HG03066 (cell line): ENCODE measurements around the gene NCAPD3.
"Not testable (repeated sequence)": the region's sequence is repeated elsewhere in the genome, so short reads cannot be mapped to it uniquely, and the experiment has no call there.

Source experiments
- ATAC-seq: cut with Tn5 transposase; IDR thresholded peaks from one replicate; pipeline ENCODE4 v1.9.1; 2021; ENCODE audit warnings: low read depth; ENCODE audit not compliant: unreplicated experiment

Gene NCAPD3

DNA sequence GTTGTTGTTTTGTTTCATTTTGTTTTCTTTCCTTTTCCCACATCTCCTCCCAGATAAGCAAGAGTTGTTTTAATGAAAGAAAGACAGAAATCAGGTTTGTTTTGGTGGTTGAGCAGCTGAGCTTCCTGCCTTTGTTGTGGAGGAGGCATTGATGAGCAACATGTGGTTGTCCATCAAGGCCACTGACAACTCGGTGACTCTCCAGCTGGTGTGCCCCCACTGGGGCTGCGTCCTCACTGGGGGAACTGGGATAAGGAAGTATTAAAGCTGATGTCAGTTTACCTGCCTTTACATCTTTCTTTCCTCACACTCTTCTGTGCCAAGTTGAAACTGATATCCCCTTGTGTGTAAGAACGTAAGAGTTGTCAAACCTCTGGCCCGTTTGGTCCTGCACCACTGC, 6.6 kb upstream of the NCAPD3 start:
- no peak for ATAC-seq

DNA sequence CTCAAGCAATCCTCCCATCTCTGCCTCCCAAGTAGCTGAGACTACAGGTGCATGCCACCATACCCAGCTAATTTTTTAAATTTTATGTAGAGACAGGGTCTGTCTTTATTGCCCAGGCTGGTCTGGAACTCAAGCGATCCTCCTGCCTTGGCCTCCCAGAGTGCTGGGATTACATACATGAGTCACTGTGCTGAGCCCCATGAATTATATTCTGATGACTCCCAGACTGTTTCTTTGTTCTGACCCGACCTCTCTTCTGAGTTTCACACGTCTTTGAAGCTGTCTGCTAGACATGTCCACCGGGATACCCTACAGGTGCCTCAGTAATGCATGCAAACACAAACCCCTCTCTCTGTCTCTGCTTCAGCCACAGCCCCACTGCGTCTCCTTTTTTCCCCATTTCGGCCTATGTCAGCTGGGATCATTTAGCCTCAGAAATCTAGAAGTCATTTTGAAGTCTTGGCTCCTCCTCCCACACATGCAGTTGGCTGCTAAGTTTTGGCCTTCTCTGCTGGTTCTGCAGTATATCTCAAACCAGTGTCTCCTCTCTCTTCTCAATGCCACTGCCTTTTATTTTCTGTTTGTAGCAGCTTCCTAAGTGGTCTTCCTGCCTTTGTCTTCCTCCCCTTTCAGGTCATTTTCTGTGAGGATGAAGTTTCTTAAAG, 5.5 kb upstream of the NCAPD3 start:
- no peak for ATAC-seq

DNA sequence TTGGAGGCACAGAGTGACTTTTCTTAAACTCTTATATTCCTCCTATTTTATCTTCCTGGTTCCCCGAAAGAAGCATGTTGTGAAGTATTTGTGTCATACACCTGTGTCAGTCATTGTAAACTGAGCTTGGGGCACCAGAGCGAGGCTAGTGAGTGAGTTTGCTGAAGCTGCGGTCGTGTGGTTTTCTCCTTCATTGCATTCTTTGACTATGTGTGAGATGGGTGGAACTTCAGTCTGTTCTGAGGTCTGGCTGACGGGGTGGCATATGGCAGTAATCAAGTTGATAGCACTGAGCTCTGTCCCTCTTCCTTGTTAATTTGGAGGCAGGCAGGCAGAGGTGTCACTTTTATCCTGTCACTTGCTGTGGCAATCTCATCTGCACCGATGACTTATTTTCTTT, 4.9 kb upstream of the NCAPD3 start:
- peak; percentile 54 for ATAC-seq

DNA sequence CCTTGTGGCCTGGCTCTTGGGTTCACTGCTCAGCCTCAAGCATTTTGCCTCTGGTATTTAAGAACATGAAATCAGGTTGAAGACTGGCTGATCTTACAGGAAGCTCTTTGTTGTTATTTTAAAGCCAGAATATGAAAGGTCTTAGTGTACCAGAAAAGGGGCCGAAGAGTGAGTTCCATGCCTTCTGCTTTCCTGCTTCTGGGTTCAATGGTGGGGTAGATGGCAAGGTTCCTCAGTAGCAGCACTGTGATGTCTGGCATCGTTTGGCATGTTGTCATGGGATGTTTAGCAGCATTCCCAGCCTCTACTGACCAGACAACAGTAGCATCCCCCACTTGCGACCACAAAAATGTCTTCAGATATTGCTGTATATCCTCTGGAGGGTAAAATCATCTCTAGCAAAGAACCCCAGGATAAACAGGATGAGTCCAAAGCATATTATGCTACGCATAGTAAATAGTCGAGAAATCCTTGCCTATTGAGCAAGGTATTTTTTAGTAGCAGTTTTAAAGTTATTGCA, 3.1 kb upstream of the NCAPD3 start:
- ATAC-seq = no peak

- ATAC-seq = peak; percentile 7
These were observed 1.2 kb upstream of the NCAPD3 start for GRCh38 chr11:134224710-134225664.

DNA sequence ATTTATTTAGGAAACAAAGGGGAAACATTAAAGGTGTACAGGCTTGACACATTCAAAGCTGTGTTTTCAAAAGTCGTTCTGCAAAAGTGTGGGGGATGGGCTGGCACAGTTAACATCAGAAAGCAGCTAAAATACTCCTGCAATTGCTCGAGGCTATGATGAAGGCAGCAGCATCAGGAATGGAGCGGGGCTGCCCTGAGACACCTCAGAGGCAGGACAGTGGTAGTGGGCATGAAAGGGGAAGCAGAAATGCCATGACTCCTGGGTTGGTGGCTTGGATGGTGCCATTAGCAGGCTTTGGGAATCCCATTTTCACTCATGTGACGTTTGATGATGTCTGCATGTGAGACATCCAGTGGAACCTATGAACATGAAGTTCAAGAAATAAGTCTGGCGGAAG, 646 bp downstream of the NCAPD3 start:
- no peak for ATAC-seq

- ATAC-seq = no peak
These were observed 7.0 kb downstream of the NCAPD3 start for GRCh38 chr11:134216816-134217215.

GRCh38 chr11:134215836-134216235, 7.9 kb downstream of the NCAPD3 start:
- ATAC-seq = no peak

- ATAC-seq = no peak
These were observed 16.1 kb downstream of the NCAPD3 start for GRCh38 chr11:134207538-134208239.

GRCh38 chr11:134206185-134206584, 17.6 kb downstream of the NCAPD3 start:
- ATAC-seq = no peak

DNA sequence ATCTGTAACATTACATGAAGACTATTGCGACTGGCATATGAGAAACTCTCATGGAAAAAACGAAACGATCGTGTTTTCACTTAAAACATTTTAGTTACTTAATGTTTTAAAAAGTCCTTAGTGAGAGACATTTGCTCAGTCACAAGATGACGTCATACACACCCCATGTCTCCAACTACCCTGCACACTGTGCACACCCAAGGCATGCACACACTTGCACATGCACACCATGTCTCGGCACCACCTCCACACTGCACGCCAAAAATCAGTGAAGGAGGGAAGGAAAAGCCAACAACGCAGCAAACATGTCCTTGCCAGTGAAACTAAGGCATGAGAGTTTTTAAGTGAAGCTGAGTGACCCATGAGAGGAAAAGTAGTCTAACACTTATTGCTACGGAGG, 18.0 kb downstream of the NCAPD3 start:
- no peak for ATAC-seq

DNA sequence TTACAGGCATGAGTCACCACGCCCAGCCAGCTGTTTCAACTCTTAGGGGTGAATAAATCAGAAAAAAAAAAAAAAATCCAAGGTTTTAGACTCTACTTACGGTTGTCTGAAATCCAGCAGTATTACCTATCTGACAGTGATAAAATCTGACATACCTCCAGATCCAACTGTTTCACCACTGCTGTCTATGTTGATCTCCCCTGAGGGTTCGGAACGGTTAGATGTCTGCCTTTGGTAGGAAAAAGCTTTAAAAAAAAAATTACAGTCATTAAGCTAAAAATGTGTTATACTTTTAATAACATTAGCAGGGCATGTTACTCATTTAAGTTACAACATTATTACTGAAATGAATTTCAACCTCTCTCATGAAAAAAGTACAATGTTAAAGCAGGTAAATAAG, 21.1 kb downstream of the NCAPD3 start:
- no peak for ATAC-seq

DNA sequence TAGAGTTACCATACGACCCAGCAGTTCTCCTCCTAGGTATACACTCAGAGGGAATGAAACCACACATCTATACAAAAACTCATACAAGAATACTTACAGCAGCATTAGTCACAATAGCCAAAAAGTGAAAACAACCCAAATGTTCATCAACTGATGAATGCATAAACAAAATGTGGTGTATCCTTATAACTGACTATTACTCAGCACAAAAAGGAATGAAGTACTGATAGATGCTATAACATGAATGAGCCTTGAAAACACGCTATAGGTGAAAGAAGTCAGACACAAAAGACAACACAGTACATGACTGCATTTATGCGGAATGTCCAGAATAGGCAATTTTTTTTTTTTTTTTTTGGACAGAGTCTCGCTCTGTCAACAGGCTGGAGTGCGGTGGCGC, 23.1 kb downstream of the NCAPD3 start:
- ATAC-seq = no peak

- ATAC-seq = no peak
These were observed 24.2 kb downstream of the NCAPD3 start for GRCh38 chr11:134199531-134199930.

DNA sequence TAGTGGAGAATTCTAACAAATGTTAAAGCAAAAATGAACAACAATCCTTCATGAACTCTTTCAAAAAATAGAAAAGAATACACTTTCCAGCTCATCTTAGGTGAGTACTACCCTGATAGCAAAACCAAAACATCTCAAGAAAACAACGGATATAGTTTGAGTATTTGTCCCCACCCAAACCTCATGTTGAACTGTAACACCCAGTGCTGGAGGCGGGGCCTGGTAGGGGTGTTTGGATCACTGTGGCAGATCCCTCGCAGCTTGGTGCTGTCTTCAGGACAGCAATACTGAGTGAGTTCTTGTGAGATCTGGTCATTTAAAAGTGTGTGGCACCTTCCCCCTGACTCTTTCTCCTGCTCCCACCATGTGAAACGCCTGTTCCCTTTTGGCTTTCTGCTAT, 27.0 kb downstream of the NCAPD3 start:
- no peak for ATAC-seq

DNA sequence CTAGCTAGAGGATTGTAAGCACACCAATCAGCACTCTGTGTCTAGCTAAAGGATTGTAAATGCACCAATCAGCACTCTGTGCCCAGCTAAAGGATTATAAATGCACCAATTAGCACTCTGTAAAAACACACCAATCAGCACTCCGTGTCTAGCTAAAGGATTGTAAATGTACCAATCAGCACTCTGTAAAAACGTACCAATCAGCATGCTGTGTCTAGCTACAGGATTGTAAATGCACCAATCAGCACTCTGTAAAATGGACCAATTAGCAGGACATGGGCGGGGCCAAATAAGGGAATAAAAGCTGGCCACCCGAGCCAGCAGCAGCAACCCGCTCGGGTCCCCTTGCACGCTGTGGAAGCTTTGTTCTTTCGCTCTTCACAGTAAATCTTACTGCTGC, 35.7 kb downstream of the NCAPD3 start:
- not testable (repeated sequence) for ATAC-seq

GRCh38 chr11:134181707-134182106, 42.1 kb downstream of the NCAPD3 start:
- ATAC-seq = no peak

- no peak for ATAC-seq
These were observed 45.6 kb downstream of the NCAPD3 start for GRCh38 chr11:134178032-134178674.

DNA sequence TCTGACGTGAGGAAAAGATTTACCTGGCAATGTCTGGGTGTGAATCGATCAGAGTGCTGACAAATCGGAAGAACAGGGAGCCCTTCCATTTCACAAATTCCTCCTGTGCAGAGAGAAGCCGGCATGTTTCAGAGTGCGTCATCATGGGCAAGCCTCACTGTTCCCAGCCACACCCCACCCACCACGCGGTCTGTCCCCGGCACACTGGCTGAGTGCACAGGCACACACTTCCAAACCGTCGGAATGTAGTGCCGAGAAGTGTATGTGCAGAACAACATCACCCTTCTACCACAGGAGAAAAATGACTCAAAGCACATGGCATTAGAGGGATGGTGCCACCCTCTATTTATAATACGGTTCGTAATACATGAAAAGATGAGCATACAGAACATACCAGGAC, 47.5 kb downstream of the NCAPD3 start:
- no peak for ATAC-seq

GRCh38 chr11:134173296-134173695, 50.5 kb downstream of the NCAPD3 start:
- ATAC-seq = no peak

DNA sequence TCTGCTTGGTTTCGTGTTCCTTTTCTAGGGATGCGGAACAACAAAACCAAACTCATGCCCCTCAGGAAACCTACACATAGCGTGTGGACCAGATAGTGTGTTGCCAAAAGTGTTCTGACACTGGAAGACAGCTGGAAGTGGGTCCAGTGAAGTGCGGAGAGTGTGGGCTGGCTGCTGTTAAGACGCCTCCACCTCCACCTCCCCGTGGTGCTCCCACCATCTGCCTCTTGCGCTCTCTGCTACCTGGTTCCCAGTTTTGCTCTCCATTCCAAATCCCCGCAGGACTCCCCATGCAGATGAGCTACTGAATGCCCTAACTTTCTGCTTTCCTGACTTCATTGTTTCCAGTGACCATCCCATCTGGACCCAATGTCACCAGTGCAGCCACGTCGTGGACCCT, 51.8 kb downstream of the NCAPD3 start:
- ATAC-seq = no peak
